NCI-H2107 (cell line): Measurements from ENCODE around the gene CDCP1.

Experiments
- DNase-seq: peaks from one replicate; lab custom pipeline; 2025; lab: John Stamatoyannopoulos, UW

The CDCP1 gene

GRCh38 chr3:45135959-45136358 is 10.2 kb downstream of the CDCP1 start:
- no peak for DNase-seq

- DNase-seq: no peak
These were observed 11.2 kb downstream of the CDCP1 start for GRCh38 chr3:45134758-45135521.

DNA sequence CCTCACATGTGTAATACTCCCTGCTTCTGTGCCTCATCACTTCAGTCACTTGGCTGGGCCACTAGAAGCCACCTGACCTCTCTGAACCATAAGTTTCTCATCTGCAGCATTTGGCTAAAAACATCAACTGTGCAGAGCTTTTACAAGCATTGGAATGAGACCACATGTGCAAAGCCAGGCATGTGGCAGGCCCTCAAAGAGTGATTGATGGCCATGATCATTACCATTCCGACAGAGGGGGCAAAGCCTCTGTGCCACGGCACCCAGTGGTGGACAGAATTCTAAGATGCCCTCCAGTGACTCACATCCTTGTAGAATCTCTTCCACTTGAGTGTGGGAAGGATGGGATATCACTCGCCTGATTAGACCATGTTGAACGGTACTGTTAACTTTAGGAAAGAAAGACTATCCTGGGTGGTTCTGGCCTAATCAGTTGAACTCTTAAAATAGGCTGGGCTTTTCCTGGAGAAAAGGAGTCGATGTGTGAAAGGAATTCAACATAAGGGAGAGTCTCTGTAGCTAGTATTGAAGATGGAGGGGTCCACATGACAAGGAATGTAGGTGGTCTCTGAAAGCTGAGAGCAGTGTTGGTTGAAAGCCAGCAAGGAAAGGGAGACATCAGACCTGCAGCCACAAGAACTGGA is 13.5 kb downstream of the CDCP1 start:
- no peak for DNase-seq

GRCh38 chr3:45131201-45131600 is 15.0 kb downstream of the CDCP1 start:
- DNase-seq: no peak

DNA sequence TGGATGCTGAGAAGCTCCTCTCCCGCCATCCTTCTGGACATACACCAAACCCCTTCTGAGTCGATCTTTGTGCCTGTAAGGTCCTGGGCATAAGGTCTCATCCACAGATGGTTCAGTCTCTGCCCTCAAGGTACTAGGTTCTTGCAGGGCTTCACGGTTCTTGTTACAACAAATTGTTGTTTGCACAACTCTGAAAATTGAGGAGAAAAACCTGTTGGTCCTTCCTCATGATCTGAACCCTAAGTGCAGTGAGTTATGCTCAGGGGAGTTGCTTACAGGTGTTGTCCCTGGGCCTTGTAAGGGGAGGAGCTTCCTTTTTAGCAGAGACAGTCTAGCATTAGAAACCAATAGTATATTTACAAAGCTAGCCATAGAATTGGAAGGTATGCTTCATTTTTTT is 15.7 kb downstream of the CDCP1 start:
- no peak for DNase-seq

GRCh38 chr3:45128950-45129349 is 17.2 kb downstream of the CDCP1 start:
- DNase-seq: no peak

DNA sequence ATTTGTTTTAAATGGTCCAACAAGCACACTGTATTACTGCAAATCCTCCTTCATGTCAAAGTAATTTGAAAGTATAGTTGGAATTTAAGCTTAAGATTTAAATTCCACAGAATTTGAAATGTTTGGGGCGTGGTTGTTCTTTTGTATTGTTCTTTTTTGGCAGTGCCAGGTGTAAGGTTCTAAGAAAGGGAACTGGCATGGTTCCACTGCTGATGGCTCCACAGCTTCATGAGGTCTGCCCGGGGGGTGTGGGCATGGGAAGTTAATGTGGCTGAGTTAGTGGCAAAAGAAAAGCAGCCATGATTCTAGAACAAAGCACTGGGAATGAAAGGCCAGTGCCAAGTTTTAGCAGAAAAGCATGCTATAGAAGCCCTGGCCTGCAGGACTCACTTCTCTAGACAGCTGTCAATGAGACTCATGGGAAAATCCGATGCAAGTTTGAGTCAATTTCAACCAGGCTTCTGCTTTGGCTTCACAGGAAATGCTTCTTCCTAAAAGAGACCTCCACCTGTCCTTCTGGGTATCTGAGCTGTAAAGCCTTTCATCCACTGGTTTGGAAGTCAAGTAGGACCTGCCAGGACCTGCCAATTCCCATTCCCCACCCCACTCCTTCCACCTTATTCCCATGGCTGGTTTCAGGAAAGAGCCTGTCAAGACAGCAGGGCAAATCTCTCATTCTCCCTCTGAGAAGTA is 18.9 kb downstream of the CDCP1 start:
- no peak for DNase-seq

DNA sequence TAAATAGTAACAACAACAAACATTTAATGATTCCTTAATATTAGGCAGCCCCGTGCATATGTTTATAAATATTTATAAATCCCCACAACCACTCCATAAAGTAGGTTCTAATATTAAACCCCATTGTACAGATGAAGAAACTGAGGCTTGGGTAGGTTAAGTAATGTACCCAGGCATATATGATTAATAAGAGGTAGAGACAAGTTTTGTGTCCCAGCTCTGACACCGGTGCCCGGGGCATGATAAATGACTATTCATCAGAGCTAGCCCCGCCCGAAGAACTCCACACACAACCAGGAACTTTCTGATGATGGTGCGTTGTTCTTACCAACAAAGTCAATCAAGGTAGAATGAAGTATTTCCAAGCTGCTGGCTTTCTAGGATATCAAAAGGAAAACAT is 19.4 kb downstream of the CDCP1 start:
- DNase-seq: no peak

DNA sequence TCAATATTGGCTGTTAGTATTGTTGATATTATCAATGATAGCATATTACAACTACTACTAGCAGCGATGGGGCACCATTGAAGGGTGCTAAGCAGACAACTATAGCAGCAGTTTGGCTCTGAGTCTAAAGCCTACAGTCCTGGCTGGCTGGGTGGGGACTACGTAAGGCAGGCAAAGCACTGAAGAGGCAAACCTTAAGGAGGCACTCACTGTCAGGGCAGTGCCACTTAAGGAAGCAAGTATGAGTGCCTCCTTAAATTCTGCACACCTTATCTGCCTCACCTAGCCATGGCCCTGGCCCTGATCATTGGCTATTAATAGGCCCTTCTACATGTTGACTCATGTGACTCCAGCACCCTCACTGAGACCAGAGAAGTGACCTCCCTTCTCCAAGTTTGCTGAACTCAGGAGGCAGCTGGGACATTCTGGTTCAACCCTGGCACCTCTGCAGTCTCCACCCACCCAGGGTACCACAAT is 20.6 kb downstream of the CDCP1 start:
- no peak for DNase-seq

DNA sequence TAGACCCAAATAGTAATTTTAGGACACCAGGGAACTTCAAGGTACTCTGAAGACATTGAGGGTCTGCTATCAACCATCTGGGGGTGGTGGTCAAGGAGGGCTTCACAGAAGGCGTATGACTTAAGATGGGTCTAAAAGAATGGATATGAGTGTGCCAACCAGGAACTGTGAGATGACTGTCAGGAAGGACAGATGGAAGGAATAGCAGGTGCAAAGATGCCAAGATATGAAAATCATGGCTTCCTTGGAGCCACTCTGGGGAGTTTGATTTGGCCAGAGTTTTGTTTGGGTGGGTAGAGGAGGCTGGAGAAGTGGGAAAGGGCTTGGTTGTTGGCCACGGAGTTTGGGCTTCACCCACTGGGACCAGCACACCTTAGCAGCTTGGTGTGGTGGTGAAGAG is 21.2 kb downstream of the CDCP1 start:
- no peak for DNase-seq

- DNase-seq: no peak
These were observed 21.8 kb downstream of the CDCP1 start for GRCh38 chr3:45124352-45124751.

DNA sequence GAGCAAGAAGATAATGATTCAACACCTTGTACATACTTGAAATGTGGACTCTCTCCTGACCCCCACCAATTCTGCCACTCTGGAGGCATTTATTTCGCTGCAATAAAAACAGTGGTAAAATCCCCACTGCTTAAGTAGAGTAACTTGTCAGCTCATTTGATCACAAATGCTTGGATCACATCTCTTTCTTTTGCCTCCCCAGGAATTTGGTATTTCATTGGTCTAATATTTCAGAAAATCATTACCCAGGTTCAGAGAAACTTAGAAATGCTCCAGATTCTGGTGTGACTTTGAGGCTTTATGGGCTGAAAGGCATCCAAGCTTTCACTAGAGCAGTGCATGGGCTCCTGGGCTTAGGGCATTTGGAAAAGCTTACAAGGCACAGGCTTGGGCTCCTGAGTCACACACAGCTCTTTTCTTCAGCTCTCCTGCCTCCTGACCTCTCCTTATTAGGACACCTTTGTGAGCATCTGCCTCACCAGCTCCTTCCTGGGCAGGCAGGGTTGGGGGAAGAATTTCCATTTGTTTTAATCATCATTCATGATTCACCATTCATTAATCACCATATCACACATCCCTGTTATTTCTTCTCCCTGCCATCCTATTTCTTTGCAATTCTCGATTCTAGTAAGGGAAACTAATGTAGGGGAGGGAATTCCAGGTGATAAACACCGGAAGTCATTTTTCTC is 22.5 kb downstream of the CDCP1 start:
- DNase-seq: no peak

DNA sequence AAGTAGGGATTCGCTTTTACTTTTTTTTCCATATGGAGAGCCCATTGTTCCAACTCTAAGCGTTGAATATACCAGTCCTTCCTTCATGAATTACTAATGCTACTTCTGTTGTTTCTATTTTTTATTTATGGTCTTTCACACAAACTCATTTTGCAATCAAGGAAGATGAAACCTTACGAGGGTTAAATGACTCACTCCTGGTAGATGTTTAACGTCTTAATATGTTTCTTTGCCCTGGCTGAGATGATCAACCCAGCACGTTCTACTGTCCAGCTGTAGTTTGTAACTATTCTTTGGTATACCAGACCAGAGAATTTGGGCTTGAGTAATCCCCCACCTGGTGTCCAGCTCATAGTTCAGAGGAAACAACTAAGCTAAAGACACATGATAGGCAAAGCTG is 23.1 kb downstream of the CDCP1 start:
- DNase-seq: no peak

DNA sequence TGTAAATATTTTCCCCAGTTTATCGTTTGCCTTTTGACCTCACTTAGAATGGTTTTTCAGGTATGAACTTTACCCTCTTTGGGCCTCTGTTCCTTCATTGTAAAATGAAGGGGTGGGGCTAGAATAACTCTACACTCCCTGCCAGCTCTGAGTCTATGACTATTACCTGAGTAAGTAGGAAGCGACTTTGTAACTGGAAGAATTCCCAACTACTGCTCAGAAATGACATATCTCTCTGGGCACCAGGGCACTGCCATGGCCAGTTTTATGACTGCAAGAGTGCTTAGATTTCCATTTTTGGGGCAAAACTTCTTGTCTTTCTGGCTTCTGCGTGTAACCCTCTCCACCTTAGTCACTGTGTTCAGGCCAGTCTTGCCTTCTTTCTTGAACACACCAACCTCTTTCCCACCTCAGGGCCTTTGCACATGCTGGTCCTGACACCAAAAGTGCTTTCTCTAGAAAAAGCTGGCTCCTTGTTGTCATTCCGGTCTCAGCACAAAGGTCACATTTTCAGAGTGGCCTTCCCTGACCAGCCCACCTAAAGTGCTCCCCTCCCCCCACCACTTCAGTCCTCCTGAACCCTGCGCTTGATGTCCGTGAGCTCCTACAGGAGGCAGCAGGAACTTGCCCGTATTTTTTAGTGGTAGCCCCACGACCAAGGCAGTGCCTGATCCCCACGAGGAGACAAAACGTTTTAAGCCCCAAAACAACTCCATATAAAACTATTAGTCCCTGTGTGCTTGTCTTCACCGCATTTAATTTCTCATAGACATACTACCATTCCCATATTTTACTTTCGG is 25.6 kb downstream of the CDCP1 start:
- no peak for DNase-seq

DNA sequence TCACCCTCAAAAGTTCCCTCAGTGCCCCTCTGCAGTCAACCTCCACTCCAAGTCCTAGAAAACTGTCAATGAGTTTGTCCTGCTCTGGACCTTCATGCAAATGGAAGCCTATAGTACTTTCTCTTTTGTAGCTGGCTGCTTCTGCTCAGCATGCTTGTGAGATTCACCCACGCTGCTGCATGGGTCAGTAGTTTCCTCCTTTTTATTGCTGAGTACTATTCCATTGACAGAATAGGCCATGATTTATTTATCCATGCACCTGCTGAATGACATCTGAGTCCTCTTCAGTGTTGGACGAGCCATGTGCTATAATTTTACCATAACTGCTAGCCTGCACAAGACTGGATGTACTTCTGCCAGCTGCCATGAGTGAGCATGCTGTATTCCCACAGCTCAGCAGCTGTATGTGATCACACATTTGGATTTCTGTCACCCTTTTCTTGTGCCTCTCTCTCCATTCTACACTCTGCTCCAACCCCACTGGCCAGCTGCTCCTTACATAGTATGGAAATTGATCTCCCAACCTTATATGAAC is 26.3 kb downstream of the CDCP1 start:
- DNase-seq: no peak

DNA sequence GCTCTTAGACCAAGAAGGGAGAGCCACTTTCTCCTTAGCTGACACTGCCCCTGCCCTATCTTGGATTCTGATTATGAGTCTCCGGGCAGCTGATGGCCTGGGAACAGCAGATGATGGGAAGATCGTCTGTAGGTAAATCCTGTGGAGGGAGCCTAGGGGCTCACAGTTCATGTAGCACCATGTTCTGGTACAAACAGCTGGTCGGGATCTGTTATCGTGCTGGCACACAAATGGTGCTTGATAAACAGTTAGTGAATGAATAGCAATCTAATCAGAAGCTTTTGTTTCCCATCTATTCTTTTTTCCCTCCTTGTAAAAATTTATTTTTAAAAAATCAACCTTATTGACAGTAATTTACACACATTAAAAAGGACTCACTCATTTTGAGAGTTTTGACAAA is 26.8 kb downstream of the CDCP1 start:
- DNase-seq: no peak

DNA sequence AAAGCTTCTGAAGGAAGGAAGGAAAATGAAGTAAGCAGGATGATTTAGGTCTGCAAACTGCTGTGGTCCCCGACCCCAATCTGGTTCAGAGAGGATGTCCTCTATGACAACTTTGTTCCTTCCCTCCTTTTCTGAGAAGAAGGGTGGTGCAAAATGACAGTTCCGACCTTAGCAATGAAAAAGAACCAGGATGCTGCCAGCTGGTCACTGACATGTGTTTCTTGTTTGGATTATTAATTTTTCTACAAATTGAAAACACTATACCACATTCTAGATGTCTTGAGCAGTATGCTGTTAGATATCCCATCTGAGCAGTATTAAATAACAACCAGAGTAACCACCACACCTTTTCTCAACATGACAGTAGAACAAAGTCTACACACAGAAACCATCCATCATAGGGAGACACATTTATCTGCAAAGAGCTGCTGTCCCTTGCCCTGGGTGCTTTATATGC is 27.5 kb downstream of the CDCP1 start:
- DNase-seq: no peak

DNA sequence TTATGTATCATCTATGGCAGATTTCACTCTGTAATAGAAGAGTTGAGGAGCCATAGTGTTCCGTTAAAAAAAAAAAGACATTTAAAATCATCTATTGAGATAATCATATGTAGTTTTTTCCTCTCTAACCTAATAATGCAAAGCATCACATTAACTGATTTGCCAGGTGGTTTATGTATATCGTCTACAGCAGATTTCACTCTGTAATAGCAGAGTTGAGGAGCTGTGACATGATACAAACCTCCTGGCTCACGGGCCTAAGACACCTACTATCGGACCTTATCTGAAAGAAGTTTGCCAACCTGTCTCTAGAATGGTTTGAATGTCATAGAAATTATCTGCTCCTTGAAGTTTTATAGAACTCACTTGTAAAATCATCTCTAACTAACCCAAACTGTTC is 29.8 kb downstream of the CDCP1 start:
- no peak for DNase-seq

- DNase-seq: no peak
These were observed 32.5 kb downstream of the CDCP1 start for GRCh38 chr3:45113625-45114050.

DNA sequence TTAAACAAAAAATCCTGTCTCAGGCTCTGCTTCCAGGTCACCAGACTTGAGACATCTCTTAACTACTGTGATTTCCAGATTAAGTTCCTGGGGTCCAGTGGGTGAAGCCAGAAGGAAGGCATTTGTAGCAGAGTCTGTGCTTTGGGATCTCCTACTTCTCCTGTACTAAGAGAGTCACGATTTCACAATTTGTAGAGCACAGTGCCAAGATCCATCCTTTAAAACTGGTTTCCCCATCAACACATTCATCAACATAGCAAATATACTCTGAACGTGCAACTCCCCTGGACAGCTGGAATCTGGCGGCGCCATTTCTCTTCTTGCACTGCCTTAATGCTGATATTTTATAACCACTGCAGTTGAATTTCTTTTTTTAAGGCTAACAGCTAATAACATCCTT is 33.2 kb downstream of the CDCP1 start:
- no peak for DNase-seq

GRCh38 chr3:45110509-45110833 is 35.7 kb downstream of the CDCP1 start:
- DNase-seq: no peak
